ENCODE measurements around the gene NOP14. TPM values are rescaled to one million over a fixed set of nuclear protein-coding genes. Genes with fewer than 3 reads are reported as not detected.

NOP14 gene
- total and polyA plus RNA-seq, 2 donors (not counting 1 experiment from before 2014, with no cell fraction given), result 9.1 to 30.4 TPM

GRCh38 chr4:2905544-2905943 is 57.7 kb downstream of the NOP14 start:
- ATAC-seq (ENCODE audit: low read depth) (no peak), DNase-seq (no peak)
- Histone ChIP-seq H3K4me2 (replicated peaks; ENCODE audit: low read depth, low read length, poor library complexity, severe bottlenecking) (no peak overlapping the region), H3K79me2 (ENCODE audit: control insufficient read depth, insufficient read depth, low read length) (peaks cover 27% of the 10 kb centered on the region), H3K27ac (ENCODE audit: low read length in 2 of 2) (no peak overlapping the region), H3K9me3 (ENCODE audit: control extremely low read depth in 1 of 3, control insufficient read depth in 2 of 3, insufficient read depth in 1 of 3, low read length in 2 of 3) (no peaks in the 10 kb centered on the region), H3K4me3 (ENCODE audit: control extremely low read depth in 1 of 5, extremely low read depth in 1 of 5, insufficient read depth in 1 of 5, low read depth in 2 of 5, low read length in 4 of 5) (no peak overlapping the region), H4K20me1 (ENCODE audit: control insufficient read depth, insufficient read depth, low read length, poor library complexity, severe bottlenecking) (peaks cover 65% of the 10 kb centered on the region), H3K9ac (ENCODE audit: low read length) (no peak overlapping the region), H3K27me3 (replicated peaks in 1 of 4; ENCODE audit: control extremely low read depth in 1 of 4, control insufficient read depth in 3 of 4, insufficient read depth in 4 of 4, low read length in 3 of 4) (no peaks in the 10 kb centered on the region), H3K4me1 (ENCODE audit: control insufficient read depth in 2 of 2, insufficient read depth in 2 of 2, low read length in 2 of 2) (no peaks in the 10 kb centered on the region), H2AFZ (ENCODE audit: insufficient read depth, low read depth, low read length, poor library complexity, severe bottlenecking) (no peak overlapping the region), H3K36me3 (replicated peaks in 1 of 2; ENCODE audit: control extremely low read depth in 1 of 2, control insufficient read depth in 1 of 2, extremely low read depth in 1 of 2, insufficient read depth in 2 of 2, low read length in 1 of 2) (peaks cover 6 to 90% of the 10 kb centered on the region in 2 experiments)
- CTCF ChIA-PET, result no interaction called here
- POLR2A ChIA-PET, result no interaction called here
- no peaks in the 10 kb centered on the region for H3K27me3 Mint-ChIP-seq
- H3K27ac Mint-ChIP-seq, result no peak overlapping the region
- WGBS (ENCODE audit: insufficient coverage), result 97% methylated on average over 11 of the region's 13 CpGs
- no peak for TF ChIP-seq CTCF (IDR thresholded peaks at IDR 0.05)
- no peak for TF ChIP-seq EZH2 (IDR thresholded peaks at IDR 0.05; ENCODE audit: borderline replicate concordance, insufficient read depth, low read depth, low read length, poor library complexity, severe bottlenecking)
- no peak overlapping the region for H3K4me3 Mint-ChIP-seq
- peaks cover 2% of the 10 kb centered on the region for H3K4me1 Mint-ChIP-seq
- no peaks in the 10 kb centered on the region for H3K9me3 Mint-ChIP-seq (ENCODE audit: insufficient read depth)
- intact Hi-C loops (cut with micrococcal nuclease), result no loop called here

GRCh38 chr4:2902126-2902525 is 61.1 kb downstream of the NOP14 start:
- Histone ChIP-seq H4K20me1 (ENCODE audit: control insufficient read depth, insufficient read depth, low read length, poor library complexity, severe bottlenecking) (peaks cover 58% of the 10 kb centered on the region), H3K9ac (ENCODE audit: low read length) (no peak overlapping the region), H3K9me3 (ENCODE audit: control extremely low read depth in 1 of 3, control insufficient read depth in 2 of 3, insufficient read depth in 1 of 3, low read length in 2 of 3) (no peaks in the 10 kb centered on the region), H3K4me2 (replicated peaks; ENCODE audit: low read depth, low read length, poor library complexity, severe bottlenecking) (no peak overlapping the region), H2AFZ (ENCODE audit: insufficient read depth, low read depth, low read length, poor library complexity, severe bottlenecking) (no peak overlapping the region), H3K4me3 (ENCODE audit: control extremely low read depth in 1 of 5, extremely low read depth in 1 of 5, insufficient read depth in 1 of 5, low read depth in 2 of 5, low read length in 4 of 5) (no peak overlapping the region), H3K4me1 (ENCODE audit: control insufficient read depth in 2 of 2, insufficient read depth in 2 of 2, low read length in 2 of 2) (no peaks in the 10 kb centered on the region), H3K27ac (ENCODE audit: low read length in 2 of 2) (no peak overlapping the region), H3K79me2 (ENCODE audit: control insufficient read depth, insufficient read depth, low read length) (peaks cover 14% of the 10 kb centered on the region), H3K36me3 (replicated peaks in 1 of 2; ENCODE audit: control extremely low read depth in 1 of 2, control insufficient read depth in 1 of 2, extremely low read depth in 1 of 2, insufficient read depth in 2 of 2, low read length in 1 of 2) (peaks cover 19 to 90% of the 10 kb centered on the region in 2 experiments), H3K27me3 (replicated peaks in 1 of 4; ENCODE audit: control extremely low read depth in 1 of 4, control insufficient read depth in 3 of 4, insufficient read depth in 4 of 4, low read length in 3 of 4) (no peaks in the 10 kb centered on the region)
- H3K4me1 Mint-ChIP-seq, result no peaks in the 10 kb centered on the region
- DNase-seq (no peak), ATAC-seq (ENCODE audit: low read depth) (no peak)
- intact Hi-C loops (cut with micrococcal nuclease), result no loop called here
- no peak overlapping the region for H3K4me3 Mint-ChIP-seq
- H3K27me3 Mint-ChIP-seq, result no peaks in the 10 kb centered on the region
- H3K27ac Mint-ChIP-seq, result no peak overlapping the region
- ChIA-PET CTCF (no interaction called here), POLR2A (no interaction called here)
- TF ChIP-seq CTCF (IDR thresholded peaks at IDR 0.05) (no peak), EZH2 (IDR thresholded peaks at IDR 0.05; ENCODE audit: borderline replicate concordance, insufficient read depth, low read depth, low read length, poor library complexity, severe bottlenecking) (no peak)
- no peaks in the 10 kb centered on the region for H3K9me3 Mint-ChIP-seq (ENCODE audit: insufficient read depth)
- WGBS (ENCODE audit: insufficient coverage), result 100% methylated on average over 2 of the region's 2 CpGs
